Activated CD8-positive, alpha-beta memory T cell treated with anti-CD3 and anti-CD28 coated beads, Interleukin-2, amount 10 ng/mL, durations not matched to agents 7 days and 5 days (primary cell): ENCODE measurements around the gene PSMB8. TPM values are rescaled to one million over a fixed set of nuclear protein-coding genes. Genes with fewer than 3 reads are reported as not detected.
"Not testable (repeated sequence)": the region's sequence is repeated elsewhere in the genome, so short reads cannot be mapped to it uniquely, and the experiment has no call there.

Experiments used
- ATAC-seq: fragments of 150-1000 bp; cut with Tn5 transposase; one replicate; pipeline ENCODE4 v1.10.0; 2021; ENCODE audit warnings: moderate library complexity
- CTCF ChIA-PET: fragments of 350-600 bp; sonication (Branson Sonifier 250); formaldehyde crosslinking; loops from one replicate; lab custom pipeline; 2021; ENCODE audit warnings: antibody characterized with exemption; lab: Charles Lee
- DNase-seq: peaks from one replicate; pipeline ENCODE4 v3.0.0-alpha.2; 2020
- H3K27ac Mint-ChIP-seq: one replicate; pipeline ENCODE4 v1.8.0; 2021; ENCODE audit warnings: mild to moderate bottlenecking, mixed read lengths
- H3K27me3 Mint-ChIP-seq: one replicate; pipeline ENCODE4 v1.8.0; 2021; ENCODE audit warnings: mixed read lengths
- H3K36me3 Mint-ChIP-seq: one replicate; pipeline ENCODE4 v1.8.0; 2021; ENCODE audit warnings: mild to moderate bottlenecking, mixed read lengths
- H3K4me1 Mint-ChIP-seq: one replicate; pipeline ENCODE4 v1.8.0; 2021; ENCODE audit warnings: mixed read lengths
- H3K4me3 Mint-ChIP-seq: one replicate; pipeline ENCODE4 v1.8.0; 2021; ENCODE audit warnings: mild to moderate bottlenecking, moderate library complexity, mixed read lengths
- H3K9me3 Mint-ChIP-seq: one replicate; pipeline ENCODE4 v1.8.0; 2022; ENCODE audit warnings: low read depth, mixed read lengths
- total RNA-seq, 2 experiments: library from RNA; stranded (reverse); gene quantifications; one replicate each; pipeline ENCODE4 v1.2.3, GENCODE V29; 2021

PSMB8 gene
- 100 to 1,000 TPM; 461 to 464 TPM for total RNA-seq

DNA sequence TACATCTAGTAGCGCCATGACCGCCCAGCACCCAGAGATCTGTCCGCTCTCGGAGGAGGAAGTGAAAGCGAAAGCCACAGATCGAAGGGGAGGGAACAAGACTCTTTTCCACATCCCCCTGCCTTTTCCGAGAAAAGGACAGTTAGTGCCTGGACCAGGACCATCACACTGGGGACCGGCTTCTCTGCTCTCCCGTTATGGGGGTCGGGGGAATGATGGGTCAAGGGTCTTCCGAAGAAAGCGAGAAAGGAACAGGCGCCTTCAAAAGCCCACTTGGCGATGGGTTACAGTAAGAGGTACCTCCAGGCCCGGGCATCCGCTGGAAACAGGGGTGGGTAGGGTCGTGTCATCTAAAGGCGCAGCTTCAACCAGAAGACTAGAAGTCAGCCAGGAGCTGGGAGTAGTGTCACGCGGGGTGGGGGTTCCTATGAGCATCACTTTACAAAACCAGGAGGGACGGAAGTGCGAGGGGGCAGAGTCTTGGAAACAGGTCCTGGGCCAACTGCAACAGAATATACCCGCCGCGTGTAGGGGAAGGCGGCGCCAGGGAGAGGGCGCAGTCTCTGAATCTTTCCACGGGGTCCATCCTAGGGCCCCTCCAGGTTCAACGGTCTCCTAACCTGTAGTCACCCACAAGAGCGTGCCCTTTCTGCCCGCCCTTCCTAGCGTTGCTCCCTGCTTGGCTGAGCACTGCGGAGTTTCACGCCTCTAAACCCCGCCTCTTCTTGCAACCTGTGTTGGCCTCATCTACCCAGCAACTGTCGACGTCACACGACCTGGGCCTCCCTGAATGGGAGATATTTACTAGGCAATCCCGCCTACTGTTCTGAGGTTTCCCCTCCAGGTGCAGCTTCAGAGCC lies at the start of gene PSMB8:
PSMB8 (minus strand) TSS at position 69 of the 860 bp plus-strand sequence; CDS start at position 18, 51 bp downstream.
- no peaks in the 10 kb centered on the region for H3K27me3 Mint-ChIP-seq
- peaks cover 86% of the 10 kb centered on the region for H3K36me3 Mint-ChIP-seq
- peaks cover 64% of the 10 kb centered on the region for H3K4me1 Mint-ChIP-seq
- DNase-seq: peak; percentile 100
- peak within 1 kb of the TSS; percentile 95 for H3K27ac Mint-ChIP-seq
- peak within 1 kb of the TSS; percentile 86 for H3K4me3 Mint-ChIP-seq
- no peaks in the 10 kb centered on the region for H3K9me3 Mint-ChIP-seq
- CTCF ChIA-PET: interaction anchor here (1.5 to 11.5 kb wide), 6 partner anchors 11 to 128 kb away, joined by 3 to 289 read pairs (median 10); partner anchors contain the start of genes PSMB9 and TAP1
- peak; percentile 74 for ATAC-seq

DNA sequence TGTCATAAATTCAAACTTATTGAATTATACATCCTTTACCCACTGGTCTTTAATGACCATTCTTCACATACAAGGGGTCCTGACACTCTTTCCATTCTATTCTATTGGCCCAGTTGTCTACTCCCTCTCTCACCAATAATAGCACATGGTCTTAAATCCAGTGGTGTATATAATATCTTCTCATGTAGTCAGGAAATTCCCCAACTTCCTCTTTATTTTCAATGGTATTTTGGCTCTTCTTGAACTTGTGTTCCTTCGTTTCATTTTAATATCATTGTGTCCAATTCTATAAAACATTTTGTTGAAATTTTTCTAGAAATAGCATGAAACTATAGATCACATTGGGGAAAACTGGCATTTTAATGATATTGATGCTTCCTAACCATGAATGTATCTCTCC lies 47.0 kb upstream of the PSMB8 start:
- Mint-ChIP-seq H3K4me1 (peaks cover 16% of the 10 kb centered on the region), H3K9me3 (no peaks in the 10 kb centered on the region), H3K27ac (no peak overlapping the region), H3K4me3 (no peak overlapping the region), H3K36me3 (peaks cover 2% of the 10 kb centered on the region), H3K27me3 (peaks cover 4% of the 10 kb centered on the region)
- ATAC-seq (no peak), DNase-seq (no peak)
- CTCF ChIA-PET: interaction anchor here (1.0 to 7.7 kb wide), 6 partner anchors 22 to 96 kb away, joined by 3 to 122 read pairs (median 4); partner anchors contain the start of gene HLA-DMA

DNA sequence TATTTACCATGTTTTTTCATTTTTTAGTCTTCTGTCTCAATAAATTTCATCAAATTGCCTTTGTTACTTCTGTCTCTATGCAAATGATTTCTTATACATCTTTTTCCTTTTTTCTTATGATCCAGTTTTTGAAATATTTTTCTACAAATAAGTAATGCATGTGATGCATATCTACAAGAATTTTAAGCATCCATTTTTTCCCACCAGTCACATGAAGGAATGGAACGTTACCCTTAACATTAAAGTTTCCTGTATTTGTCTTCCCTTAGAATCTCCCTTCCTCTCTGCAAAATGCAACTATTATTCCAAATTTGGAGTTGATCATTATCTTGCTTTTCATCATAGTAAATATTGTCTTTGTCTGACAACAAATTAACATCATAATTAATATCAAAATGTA lies 45.7 kb upstream of the PSMB8 start:
- H3K36me3 Mint-ChIP-seq: peaks cover 2% of the 10 kb centered on the region
- ATAC-seq (no peak), DNase-seq (no peak)
- H3K27me3 Mint-ChIP-seq: peaks cover 4% of the 10 kb centered on the region
- peaks cover 9% of the 10 kb centered on the region for H3K4me1 Mint-ChIP-seq
- H3K9me3 Mint-ChIP-seq: no peaks in the 10 kb centered on the region
- H3K27ac Mint-ChIP-seq: no peak overlapping the region
- CTCF ChIA-PET: interaction anchor here (1.0 to 7.7 kb wide), 4 partner anchors 21 to 97 kb away, joined by 3 to 122 read pairs (median 4); partner anchors contain the start of gene HLA-DMA
- H3K4me3 Mint-ChIP-seq: no peak overlapping the region

DNA sequence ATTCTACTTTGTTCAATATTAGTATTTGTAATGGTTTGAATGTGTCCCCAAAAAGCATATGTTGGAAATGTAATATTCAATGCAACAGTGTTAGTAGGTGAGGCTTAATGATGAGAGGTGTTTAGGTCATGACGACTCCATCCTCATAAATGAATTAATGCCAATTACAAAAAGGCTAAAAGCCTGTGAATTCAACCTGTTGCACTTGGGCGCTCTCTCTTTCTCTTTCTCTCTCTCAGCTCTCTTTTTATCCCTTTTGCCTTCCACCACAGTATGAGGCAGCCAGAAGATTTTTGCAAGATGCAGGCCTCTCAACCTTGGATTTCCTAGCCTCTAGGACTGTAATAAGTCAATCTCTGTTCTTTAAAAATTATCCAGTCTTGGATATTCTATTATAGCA lies 44.7 kb upstream of the PSMB8 start:
- DNase-seq (no peak), ATAC-seq (no peak)
- CTCF ChIA-PET: interaction anchor here (0.8 to 7.7 kb wide), 4 partner anchors 50 to 98 kb away, joined by 3 to 122 read pairs (median 4); partner anchors contain the start of gene TAP2
- no peak overlapping the region for H3K27ac Mint-ChIP-seq
- no peaks in the 10 kb centered on the region for H3K9me3 Mint-ChIP-seq
- H3K4me1 Mint-ChIP-seq: peaks cover 7% of the 10 kb centered on the region
- peaks cover 10% of the 10 kb centered on the region for H3K27me3 Mint-ChIP-seq
- H3K4me3 Mint-ChIP-seq: no peak overlapping the region
- H3K36me3 Mint-ChIP-seq: peaks cover 1% of the 10 kb centered on the region

DNA sequence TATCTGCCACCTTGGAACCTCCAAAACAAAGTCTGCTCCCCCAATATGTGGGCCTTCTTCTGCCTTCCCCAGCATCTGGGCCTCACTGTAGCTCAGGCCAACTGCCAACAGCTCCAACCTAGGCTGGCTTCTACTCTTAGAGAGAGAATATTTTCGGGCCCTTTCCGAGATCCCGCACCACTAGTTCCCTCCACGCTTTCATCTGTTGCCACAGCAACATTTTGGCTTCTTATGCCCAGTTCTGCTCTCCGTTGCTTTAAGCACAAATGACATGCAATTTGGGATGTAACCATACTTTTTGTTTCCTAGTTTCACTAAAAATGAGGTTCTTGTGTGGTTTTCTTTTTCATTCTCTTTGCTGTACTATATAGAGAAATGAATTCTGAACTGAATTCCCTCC lies 43.8 kb upstream of the PSMB8 start:
- Mint-ChIP-seq H3K4me1 (peaks cover 2% of the 10 kb centered on the region), H3K27me3 (peaks cover 11% of the 10 kb centered on the region), H3K9me3 (no peaks in the 10 kb centered on the region), H3K4me3 (no peak overlapping the region), H3K36me3 (no peaks in the 10 kb centered on the region), H3K27ac (no peak overlapping the region)
- DNase-seq (no peak), ATAC-seq (no peak)
- CTCF ChIA-PET: interaction anchor here (1.0 to 7.7 kb wide), 2 partner anchors 49 to 99 kb away, joined by 3 to 122 read pairs; partner anchors contain the start of gene TAP2

DNA sequence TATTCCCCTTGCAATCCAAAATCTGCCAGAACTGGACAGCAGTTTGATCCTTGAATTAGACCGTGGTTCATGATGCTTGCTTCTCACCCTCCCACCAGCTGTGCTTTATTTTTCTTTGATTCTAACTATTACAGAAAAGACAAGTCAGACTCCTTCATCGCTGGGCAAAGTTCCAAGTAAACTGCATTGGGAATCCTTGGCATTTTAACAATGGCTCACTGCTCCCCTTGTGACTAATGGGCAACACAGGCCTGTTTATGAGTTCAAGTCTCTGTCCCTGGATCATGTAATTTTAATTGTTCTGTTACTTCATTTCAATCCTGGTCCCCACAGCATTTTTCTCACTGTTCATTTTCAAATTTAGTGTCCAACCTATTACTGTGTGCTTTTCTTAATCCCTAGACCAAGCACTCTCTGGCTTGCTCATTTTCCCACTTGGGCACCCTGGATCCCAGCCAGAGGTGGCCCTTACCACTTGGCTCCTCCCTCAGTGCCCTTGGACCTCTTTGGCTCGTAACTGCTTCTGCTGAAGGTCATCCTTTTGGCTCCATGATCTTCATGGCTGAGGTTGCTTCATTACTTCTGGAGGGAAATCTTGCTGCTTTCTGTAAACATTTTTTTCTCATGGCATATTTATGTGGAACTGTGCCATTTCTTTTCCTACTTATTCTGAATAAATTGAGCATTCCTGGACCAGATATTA lies 43.0 kb upstream of the PSMB8 start:
- peaks cover 11% of the 10 kb centered on the region for H3K27me3 Mint-ChIP-seq
- ATAC-seq: no peak
- H3K9me3 Mint-ChIP-seq: no peaks in the 10 kb centered on the region
- H3K27ac Mint-ChIP-seq: no peak overlapping the region
- peaks cover 3% of the 10 kb centered on the region for H3K4me1 Mint-ChIP-seq
- H3K36me3 Mint-ChIP-seq: no peaks in the 10 kb centered on the region
- DNase-seq: no peak
- CTCF ChIA-PET: interaction anchor here (0.9 to 7.7 kb wide), 14 partner anchors 34 to 240 kb away, joined by 3 to 122 read pairs (median 4); partner anchors contain the start of genes HLA-DMA and TAP2
- H3K4me3 Mint-ChIP-seq: no peak overlapping the region

DNA sequence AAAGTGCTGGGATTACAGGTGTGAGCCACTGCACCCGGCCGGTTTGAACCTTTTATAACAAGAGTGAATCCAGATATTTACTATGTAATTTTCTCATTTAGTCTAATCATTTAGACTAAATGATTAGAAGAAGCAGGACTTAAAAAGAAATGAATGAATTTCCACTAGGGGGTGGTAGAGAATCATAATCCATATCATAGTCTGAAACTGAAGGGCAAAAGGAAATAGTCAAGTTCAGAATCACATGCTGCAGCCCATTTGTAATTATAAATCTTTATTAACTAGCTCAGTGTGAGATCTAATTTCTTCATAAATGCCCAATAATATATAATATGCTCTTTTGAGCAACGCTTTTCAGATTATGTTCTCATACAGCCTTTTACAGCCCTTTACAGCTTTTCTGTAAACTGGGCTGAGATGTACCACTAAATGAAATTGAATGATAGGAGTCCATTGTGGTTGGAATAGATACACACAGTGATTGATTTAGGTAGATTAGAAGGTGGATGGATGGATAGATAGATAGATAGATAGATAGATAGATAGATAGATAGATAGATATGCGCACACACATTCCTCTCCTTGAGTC lies 41.9 kb upstream of the PSMB8 start:
- peak; percentile 73 for ATAC-seq
- Mint-ChIP-seq H3K9me3 (no peaks in the 10 kb centered on the region), H3K27ac (no peak overlapping the region), H3K27me3 (peaks cover 11% of the 10 kb centered on the region), H3K36me3 (peaks cover under 1% of the 10 kb centered on the region), H3K4me1 (peaks cover 3% of the 10 kb centered on the region), H3K4me3 (no peak overlapping the region)
- CTCF ChIA-PET: interaction anchor here (0.7 to 7.7 kb wide), 23 partner anchors 8 to 241 kb away, joined by 3 to 122 read pairs (median 4); partner anchors contain the start of genes HLA-DMA and TAP2
- no peak for DNase-seq

DNA sequence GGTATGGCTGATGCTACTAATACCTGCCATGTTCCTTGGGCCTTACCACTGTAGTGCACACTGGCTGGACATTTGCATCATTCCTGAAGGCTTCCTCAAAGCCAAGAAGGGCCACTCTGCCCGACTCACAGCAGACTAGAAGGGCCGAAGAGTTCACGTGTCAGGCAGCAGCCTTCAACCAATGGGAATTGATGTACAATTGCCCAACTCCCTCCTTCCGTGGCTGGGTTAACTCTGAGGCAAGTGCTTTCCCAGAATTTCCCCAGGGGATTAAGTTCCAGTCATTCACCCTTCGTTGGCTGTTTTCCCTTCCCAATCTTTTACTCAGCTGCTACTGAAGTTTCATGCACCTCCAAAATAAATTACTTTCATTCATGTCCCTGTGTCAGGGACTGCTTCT lies 39.9 kb upstream of the PSMB8 start:
- DNase-seq (no peak), ATAC-seq (no peak)
- H3K27me3 Mint-ChIP-seq: peaks cover 7% of the 10 kb centered on the region
- H3K4me3 Mint-ChIP-seq: no peak overlapping the region
- H3K27ac Mint-ChIP-seq: no peak overlapping the region
- CTCF ChIA-PET: interaction anchor here (1.0 to 8.0 kb wide), 7 partner anchors 10 to 103 kb away, joined by 3 to 122 read pairs (median 4); partner anchors contain the start of gene HLA-DMA
- H3K9me3 Mint-ChIP-seq: no peaks in the 10 kb centered on the region
- peaks cover 3% of the 10 kb centered on the region for H3K36me3 Mint-ChIP-seq
- H3K4me1 Mint-ChIP-seq: peaks cover 3% of the 10 kb centered on the region

DNA sequence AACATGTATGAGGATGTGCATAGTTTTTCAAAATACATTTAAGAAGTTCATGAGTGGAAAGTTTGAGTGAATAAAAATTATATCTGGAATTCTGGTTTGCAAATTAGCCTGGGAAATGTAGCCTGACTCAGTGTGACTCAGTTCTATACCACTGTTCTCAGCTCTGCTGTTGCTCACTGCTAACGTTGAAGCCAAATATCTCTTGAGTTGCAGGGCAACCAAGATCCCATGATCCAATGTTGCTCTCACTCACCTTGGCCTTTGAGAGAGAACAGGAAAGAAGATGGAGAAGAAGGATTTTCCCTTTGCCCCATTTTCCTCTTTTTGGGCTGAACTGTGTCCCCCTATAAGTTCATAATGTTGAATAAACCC lies 39.0 kb upstream of the PSMB8 start:
- no peak overlapping the region for H3K27ac Mint-ChIP-seq
- CTCF ChIA-PET: interaction anchor here (1.4 to 8.0 kb wide), 6 partner anchors 14 to 103 kb away, joined by 3 to 122 read pairs (median 6); partner anchors contain the start of genes BRD2, HLA-DMA and TAP2
- H3K36me3 Mint-ChIP-seq: peaks cover 3% of the 10 kb centered on the region
- DNase-seq (no peak), ATAC-seq (no peak)
- no peak overlapping the region for H3K4me3 Mint-ChIP-seq
- H3K9me3 Mint-ChIP-seq: no peaks in the 10 kb centered on the region
- H3K4me1 Mint-ChIP-seq: peaks cover 3% of the 10 kb centered on the region
- H3K27me3 Mint-ChIP-seq: peaks cover 8% of the 10 kb centered on the region

DNA sequence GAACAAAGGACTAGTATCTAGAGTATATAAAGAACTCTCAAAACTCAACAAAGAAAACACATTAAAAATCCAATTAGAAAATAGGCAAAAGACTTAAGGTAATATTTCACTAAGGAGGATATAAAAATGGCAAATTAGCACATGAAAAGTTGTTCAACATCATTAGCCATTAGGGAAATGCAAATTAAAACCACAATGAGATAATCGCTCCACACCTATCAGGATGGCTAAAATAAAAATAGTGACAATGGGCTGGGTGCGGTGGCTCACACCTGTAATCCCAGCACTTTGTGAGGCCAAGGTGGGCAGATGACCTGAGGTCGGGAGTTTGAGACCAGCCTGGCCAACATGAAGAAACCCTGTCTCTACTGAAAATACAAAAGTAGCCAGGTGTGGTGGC lies 37.1 kb upstream of the PSMB8 start:
- not testable (repeated sequence) for DNase-seq, H3K4me3 Mint-ChIP-seq, H3K27me3 Mint-ChIP-seq, H3K27ac Mint-ChIP-seq, H3K4me1 Mint-ChIP-seq, H3K36me3 Mint-ChIP-seq, ATAC-seq, H3K9me3 Mint-ChIP-seq
- CTCF ChIA-PET: interaction anchor here (8.0 to 8.5 kb wide), 2 partner anchors 12 to 104 kb away, joined by 40 to 46 read pairs; no protein-coding TSS in a partner anchor

DNA sequence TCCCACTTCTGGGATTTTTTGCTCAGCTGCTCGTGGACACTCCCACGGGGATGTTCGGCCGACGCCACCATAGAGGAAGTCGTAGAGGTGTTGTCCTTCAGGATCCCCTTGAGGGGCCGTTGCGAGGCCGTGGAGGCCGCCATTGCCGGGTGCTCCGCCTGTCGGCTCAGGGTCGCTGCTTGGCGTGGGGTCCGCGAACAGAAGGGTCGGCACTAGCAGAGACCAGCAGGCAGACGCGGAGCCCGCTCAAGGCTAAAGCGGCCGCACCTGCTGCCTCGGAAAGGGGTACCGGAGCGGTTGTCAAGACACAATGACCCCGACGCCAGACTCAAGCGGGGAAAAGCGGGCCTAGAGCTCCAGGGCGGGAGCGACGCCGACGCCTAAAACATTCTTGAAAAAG lies 35.8 kb upstream of the PSMB8 start:
- Mint-ChIP-seq H3K27me3 (peaks cover 9% of the 10 kb centered on the region), H3K4me1 (peaks cover 3% of the 10 kb centered on the region), H3K27ac (no peak overlapping the region), H3K9me3 (no peaks in the 10 kb centered on the region), H3K36me3 (peaks cover 3% of the 10 kb centered on the region), H3K4me3 (no peak overlapping the region)
- CTCF ChIA-PET: interaction anchor here (1.0 to 8.5 kb wide), 3 partner anchors 10 to 105 kb away, joined by 3 to 46 read pairs (median 40); no protein-coding TSS in a partner anchor
- ATAC-seq: no peak
- DNase-seq: no peak

DNA sequence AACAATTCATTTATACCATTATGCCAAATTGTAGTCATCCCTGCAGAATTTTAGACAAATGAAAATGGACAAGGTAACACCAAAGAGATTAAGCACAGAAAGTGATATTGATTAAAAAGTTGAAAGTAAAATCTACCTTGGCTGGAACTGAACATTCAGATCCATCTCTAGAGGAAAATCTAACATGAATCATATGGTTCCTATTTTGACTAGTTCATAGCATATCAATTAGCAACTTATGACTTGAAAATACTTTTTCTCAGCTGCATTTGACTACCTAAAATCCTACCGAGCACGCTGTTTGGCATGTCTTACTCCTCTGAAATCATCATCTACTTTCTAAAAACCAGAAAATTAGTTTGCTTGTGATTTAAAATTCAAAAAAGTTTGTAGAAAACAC lies 32.8 kb upstream of the PSMB8 start:
- CTCF ChIA-PET: interaction anchor here (1.0 to 15.4 kb wide), 7 partner anchors 7 to 108 kb away, joined by 3 to 289 read pairs (median 7); partner anchors contain the start of genes PSMB8 and TAP2
- Mint-ChIP-seq H3K9me3 (peaks cover 3% of the 10 kb centered on the region), H3K27ac (no peak overlapping the region), H3K36me3 (peaks cover 11% of the 10 kb centered on the region), H3K4me1 (peaks cover 2% of the 10 kb centered on the region), H3K4me3 (no peak overlapping the region), H3K27me3 (peaks cover 12% of the 10 kb centered on the region)
- no peak for DNase-seq
- ATAC-seq: no peak
